ENCODE measurements around the gene PLXNA2.

PLXNA2 gene

DNA sequence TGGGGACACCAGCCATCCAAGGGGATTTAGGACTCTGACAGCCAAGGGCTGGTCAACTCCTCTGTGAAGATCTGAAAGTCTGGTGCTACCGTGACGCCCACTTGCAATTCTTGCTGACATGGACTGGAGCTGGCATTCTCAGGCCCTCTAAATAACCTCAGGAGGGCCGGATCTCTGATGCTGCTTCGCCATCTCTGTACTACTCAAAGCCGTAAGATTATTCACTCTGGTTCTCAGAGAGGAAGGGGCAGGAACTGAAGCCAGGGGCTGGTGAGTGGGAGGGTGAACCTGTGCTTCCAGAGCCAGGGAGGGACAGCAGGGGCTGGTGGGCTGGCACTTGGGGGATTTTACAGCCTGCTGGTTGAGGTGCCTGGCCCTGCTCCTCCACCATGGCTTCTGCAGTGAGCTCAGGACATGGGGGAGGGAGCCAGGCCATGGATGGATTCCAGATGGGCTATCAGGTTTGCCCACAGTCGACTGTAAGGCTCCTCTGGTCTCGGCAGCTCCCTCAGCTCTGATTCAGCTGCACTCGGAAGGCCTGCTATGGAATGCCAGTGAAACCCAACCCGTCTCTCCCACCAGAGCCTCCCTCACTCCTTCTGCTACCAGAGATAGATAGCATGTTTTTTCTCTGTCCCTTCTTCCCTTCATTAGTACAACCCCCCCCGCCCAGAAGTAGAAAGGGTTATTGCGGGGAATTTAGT lies 84.5 kb downstream of the PLXNA2 start:
- DNase-seq: no peak

DNA sequence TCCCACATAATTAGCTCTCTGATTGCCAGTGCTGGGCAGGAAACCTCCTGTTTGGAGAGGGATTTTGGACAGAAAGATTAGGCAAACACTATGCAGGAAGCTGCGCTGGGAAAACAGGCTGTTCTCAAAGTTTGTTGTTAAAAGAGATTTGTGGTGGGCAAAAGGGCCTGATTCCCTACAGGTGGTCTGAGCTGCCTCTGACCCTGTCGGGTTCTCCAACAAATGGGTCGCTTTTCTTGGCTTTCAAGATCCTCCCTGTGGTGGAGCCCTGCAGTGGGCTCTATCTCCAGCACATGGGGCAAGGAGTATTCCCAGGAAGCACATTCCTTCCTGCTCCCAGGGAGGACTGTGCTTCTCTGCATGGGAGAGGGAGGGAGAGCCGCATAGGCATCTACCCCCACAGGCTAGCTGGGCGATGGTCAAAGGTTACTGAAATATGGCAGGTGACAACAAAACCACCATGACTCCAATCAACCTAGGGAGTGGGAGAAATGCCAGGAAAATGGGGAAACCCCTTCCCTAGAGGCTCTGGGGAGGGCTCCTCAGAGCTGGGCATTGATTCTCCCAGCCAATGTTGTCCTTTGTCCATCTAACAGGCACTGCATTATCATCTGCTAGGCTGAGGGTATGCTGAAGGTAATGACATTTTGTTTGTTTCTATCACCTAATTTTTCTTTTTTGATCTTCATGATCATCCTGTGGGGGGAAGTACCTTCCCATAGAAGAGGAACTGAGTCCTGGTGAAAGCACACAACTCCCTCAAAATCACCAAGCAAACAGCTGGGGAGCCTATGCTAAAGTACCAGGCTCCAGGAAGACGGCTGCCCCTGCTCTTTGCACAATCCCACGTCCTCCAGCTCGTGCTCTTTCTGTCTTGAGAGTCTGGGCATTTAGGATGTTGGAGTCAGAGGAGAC lies 85.3 kb downstream of the PLXNA2 start:
- DNase-seq: no peak

DNA sequence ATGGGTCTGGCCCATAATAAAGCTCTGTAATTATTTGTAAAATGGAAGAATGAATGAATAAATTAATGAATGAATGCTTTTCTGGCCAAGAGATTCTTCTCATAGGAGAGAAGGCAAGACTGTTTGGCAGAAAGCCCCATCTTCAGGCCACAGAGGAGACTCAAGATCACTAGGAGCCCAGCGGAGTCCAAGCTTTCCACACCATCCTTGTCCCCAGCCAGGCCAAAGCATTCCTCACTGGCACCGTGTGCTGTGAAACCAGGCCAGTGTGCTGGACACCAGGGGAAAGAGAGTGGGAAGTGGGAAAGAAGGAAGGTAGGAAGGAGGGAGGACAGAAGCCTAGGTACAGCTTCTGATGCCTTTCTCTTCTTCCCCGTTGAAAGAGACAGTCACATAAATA lies 86.4 kb downstream of the PLXNA2 start:
- no peak for DNase-seq

DNA sequence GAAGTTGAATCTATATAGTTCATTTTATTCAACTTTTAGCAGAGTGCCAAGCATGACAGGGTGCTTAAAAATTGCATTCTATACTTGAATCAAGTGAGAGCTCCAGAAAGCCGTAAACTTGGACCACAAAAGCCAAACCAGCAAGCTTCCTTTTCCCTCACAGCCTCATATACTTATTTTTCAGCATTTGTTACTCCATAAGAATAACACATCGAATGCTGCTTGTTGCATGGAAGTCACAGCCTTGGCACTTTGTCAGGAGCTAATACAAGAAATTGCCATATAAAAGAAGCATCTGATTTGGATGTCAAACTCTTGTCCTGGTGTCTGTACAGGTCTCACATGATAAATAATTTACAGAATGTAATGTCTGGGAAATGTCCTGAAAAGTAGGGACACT lies 87.4 kb downstream of the PLXNA2 start:
- no peak for DNase-seq

DNA sequence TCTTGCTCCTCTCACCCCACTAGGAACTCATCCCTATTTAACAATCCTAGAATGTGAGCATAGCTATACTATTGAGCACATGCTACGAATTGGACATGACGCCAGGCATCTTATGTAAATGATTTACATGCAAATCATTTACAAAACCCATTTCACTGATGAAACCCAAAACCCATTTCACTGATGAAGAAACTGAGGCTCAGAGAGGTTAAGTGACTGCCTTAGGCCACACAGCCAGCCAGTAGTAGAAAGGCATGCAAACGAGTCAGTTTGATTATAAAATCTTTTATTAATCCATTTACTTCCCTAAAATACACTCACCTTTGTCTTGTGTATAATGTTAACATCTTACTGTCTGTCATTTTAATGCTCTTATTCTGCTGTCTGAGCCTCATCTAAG lies 87.9 kb downstream of the PLXNA2 start:
- DNase-seq: no peak

DNA sequence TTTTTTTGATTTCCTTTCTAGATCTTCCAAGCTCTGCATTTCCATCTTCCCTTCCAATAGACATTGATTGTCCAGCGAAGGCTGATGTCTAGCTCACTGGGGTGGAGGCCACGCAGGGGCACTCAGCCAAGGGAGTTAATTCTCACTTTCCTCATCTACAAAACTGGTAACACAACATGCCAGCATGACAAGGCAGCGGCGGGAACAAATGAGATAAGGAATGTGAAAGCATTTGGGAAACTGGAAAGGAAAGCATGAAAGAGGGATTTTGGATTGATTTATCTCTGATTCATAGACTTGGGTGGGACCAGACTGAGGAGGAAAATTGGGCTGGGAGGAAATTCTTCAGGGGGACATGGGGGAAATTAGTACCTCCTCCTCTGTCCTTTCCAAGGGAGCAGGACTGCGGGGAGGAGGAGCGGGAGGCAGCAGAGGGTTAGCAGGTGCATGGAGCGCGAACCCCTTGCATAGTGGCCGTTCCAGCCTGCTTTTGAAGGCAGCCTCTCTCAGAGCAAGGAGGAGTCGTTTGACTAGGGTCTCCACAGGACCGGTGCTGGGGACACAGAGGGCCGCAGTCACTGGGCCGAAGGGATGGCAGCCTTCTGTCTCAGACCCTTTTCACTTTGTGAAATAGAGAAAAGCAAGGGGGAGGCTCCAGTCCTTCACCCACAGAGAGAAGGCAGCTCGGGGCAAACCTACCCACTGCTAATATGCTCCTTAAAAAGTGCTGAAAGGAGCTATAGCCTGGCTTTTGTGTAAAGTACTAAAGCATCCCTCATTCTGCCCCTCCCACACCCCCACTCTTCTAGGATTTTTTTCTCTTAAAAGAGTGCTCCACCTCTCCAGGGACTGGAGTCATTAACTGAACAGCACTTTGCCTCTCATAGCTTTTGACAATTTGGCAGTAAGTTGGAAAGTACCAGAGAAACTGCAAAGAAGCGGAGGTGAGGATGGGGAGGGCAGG lies 89.2 kb downstream of the PLXNA2 start:
- no peak for DNase-seq

- DNase-seq: no peak
These were observed 90.1 kb downstream of the PLXNA2 start for GRCh38 chr1:208154040-208154439.

GRCh38 chr1:208153386-208153785 lies 90.8 kb downstream of the PLXNA2 start:
- no peak for DNase-seq

DNA sequence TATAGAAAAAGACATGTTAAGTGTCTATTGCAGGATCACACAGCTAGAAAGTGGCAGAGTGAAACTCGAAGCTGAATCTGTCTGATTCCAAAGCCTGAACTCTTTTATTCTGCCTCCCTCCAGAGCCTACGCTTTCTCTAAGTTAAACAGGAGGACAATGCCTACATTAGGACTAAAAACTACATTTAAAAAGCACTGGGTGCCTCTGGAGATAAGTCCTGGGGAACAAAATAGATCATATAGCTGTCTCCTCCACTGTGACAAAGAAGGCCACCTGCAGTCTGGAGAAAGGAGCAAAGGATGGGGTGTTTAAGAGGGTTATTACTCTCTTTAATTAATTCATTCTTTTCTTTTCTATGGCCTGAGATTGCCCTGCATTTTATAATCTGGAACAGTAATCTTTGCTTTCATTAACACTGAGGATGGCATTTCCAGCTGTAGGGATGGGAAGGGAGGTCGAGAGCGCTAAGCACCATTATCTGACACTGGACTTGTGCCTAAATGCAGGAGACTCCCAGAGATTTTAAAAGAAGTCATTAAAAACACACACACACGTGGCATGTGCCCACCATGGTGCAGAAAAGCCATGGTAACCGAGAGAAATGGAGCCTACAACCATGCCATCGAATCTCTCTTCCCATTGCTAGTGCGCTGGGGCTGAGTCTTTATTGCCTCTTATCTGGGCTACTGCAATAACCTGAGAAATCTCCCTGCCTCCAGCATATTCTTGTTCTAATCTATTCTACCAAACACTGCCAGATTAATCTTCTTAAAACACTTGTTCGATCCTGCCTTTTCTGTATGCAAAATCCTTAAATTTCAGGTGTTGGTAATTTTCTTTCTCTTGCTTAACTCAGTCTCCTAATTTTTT lies 92.2 kb downstream of the PLXNA2 start:
- no peak for DNase-seq

- no peak for DNase-seq
These were observed 93.2 kb downstream of the PLXNA2 start for GRCh38 chr1:208150833-208151458.

DNA sequence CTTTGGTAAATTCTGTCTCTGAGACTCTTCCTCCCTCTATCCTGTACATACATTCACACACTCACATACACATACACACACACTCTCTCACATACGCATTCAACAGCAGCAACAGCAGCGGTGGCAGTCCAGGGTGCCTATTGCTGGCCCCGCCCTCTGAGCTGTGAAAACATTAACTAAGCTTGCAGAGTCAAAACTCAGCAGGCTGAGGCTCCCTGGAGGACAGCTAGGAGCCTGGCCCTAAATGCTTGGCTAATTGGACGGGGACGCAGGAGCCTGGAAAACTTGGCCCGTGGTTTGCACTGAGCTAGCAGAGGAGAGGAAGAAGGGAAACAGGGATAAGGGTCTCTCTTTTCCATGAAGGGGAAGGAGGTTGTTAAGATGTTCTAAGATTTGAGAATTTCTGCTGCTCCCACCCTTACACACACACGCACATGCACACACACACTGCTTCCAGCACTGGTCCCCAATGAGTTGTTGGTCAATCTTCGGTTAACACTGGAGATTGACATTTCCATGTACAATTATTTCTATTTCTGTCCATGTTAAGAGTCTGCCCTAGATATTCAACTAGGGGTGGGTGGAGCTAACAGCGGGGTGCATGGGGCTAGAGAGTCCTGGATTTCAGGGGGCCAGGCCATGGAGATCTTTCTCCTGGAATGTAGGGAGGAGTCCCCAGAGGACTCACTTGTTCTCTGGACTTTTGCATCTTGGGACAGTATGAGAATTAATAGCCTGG lies 94.2 kb downstream of the PLXNA2 start:
- DNase-seq: no peak

- DNase-seq: no peak
These were observed 95.0 kb downstream of the PLXNA2 start for GRCh38 chr1:208149213-208149612.

GRCh38 chr1:208148380-208148779 lies 95.8 kb downstream of the PLXNA2 start:
- no peak for DNase-seq

DNA sequence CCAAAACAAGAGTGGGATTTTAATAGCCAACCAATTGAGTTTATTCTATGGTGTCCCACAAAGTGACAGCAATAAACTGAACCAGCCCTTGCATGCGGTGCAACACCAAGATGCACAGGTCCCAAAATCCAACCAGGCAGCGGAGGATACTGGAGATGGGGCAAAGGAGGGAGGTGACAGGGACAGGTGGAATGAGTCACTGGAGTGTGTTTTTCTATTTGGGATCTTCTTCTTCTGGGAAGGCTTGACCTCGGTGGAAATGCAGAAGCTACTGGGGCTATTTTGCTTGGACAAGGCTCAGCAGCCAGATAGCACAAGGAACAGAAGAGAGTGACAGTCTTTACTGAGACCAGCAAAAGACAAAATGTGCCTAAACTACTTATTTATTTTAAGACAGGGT lies 97.5 kb downstream of the PLXNA2 start:
- no peak for DNase-seq

- no peak for DNase-seq
These were observed 99.0 kb downstream of the PLXNA2 start for GRCh38 chr1:208145167-208145566.

DNA sequence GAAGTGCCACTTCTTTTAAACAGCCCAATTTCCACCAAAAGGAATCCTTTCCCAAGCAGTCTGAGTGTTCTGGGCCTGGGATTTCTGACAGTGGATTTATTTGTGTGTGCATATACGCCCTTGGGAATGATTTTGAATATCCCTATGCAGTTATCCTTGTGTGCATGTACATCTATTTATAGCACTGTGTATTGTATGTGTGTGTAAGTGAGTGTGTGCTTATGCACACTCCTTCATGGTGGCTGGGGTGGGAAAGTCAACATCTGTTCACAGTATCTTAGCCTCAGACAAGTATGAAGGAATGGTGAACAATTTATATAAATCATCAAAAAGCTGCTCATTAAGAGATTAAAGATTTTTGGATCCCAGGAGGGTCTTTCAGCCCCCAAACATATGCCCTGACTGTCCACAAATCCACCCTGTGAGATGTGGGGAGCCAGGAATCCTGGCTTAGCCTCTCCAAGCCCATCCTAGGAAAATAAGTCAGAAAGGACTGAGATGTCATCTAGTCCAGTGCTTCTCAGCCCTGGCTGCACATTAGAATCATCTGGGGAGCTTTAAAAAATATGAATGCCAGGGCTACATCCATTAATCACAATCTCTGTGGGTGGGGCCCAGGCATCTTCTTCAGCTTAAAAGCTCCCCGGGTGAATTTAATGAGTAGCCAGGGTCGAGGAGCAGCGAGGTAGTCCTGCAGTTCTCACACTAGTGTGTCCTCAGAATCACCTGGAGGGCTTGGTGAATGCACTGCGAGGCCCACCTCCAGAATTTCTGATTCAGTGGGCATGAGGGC lies 101.4 kb downstream of the PLXNA2 start:
- DNase-seq: no peak

GRCh38 chr1:208141610-208142192 lies 102.5 kb downstream of the PLXNA2 start:
- DNase-seq: no peak

GRCh38 chr1:208139434-208140045 lies 104.6 kb downstream of the PLXNA2 start:
- DNase-seq: no peak

GRCh38 chr1:208137193-208137592 lies 107.0 kb downstream of the PLXNA2 start:
- no peak for DNase-seq

All from cortex of kidney (tissue), 1 donor.